Astrocyte (in vitro differentiated cells and primary cell): Measurements from ENCODE around the gene CTRB1. TPM values are rescaled to one million over a fixed set of nuclear protein-coding genes. Genes with fewer than 3 reads are reported as not detected.
A peak's percentile ranks its signal among the peaks of the same experiment; 100 is the strongest.
"Not testable (repeated sequence)": the region's sequence is repeated elsewhere in the genome, so short reads cannot be mapped to it uniquely, and the experiment has no call there.

Experiments used
- DNase-seq: peaks from one replicate; pipeline ENCODE4 v3.0.0-alpha.2; 2010; ENCODE audit warnings: low read depth
- FAIRE-seq: peaks from 2 replicates; lab custom pipeline; 2011; peaks lifted over from hg19 to GRCh38; lab: Jason Lieb, UNC
- H2AFZ ChIP-seq: 2 replicates; pipeline ENCODE4 v1.6.0; 2012; ENCODE audit warnings: low read depth, low read length, inconsistent platforms
- H3K27ac ChIP-seq: 2 replicates; pipeline ENCODE4 v1.5.1; 2011; ENCODE audit warnings: low read depth, low read length, inconsistent platforms
- H3K27me3 ChIP-seq: 2 replicates; pipeline ENCODE4 v1.6.0; 2011; ENCODE audit warnings: low read length, inconsistent platforms; ENCODE audit not compliant: insufficient read depth
- H3K36me3 ChIP-seq: 2 replicates; pipeline ENCODE4 v1.5.1; 2011; ENCODE audit warnings: low read length, inconsistent platforms; ENCODE audit not compliant: insufficient read depth
- H3K4me1 ChIP-seq: 2 replicates; pipeline ENCODE4 v1.5.1; 2011; ENCODE audit warnings: low read length, inconsistent platforms; ENCODE audit not compliant: insufficient read depth
- H3K4me2 ChIP-seq: 2 replicates; pipeline ENCODE4 v1.6.0; 2012; ENCODE audit warnings: low read length, inconsistent platforms
- H3K4me3 ChIP-seq: 2 replicates; pipeline ENCODE4 v1.5.1; 2011; ENCODE audit warnings: low read depth, mild to moderate bottlenecking, low read length, inconsistent platforms; ENCODE audit not compliant: insufficient read depth
- H3K79me2 ChIP-seq: 2 replicates; pipeline ENCODE4 v1.6.0; 2012; ENCODE audit warnings: mild to moderate bottlenecking, low read length, inconsistent platforms; ENCODE audit not compliant: insufficient read depth
- H3K9ac ChIP-seq: 2 replicates; pipeline ENCODE4 v1.6.0; 2012; ENCODE audit warnings: mild to moderate bottlenecking, low read length, inconsistent platforms
- H3K9me3 ChIP-seq: 2 replicates; pipeline ENCODE4 v1.5.1; 2012; ENCODE audit warnings: low read depth, mild to moderate bottlenecking, low read length, inconsistent platforms; ENCODE audit not compliant: insufficient read depth
- H4K20me1 ChIP-seq: 2 replicates; pipeline ENCODE4 v1.6.0; 2012; ENCODE audit warnings: low read length, inconsistent platforms; ENCODE audit not compliant: insufficient read depth
- H3K27ac Mint-ChIP-seq: one replicate; pipeline ENCODE4 v1.8.0; 2021; ENCODE audit warnings: mild to moderate bottlenecking, mixed read lengths; ENCODE audit not compliant: unreplicated experiment
- H3K27me3 Mint-ChIP-seq: one replicate; pipeline ENCODE4 v1.8.0; 2021; ENCODE audit warnings: low read depth, mixed read lengths; ENCODE audit not compliant: unreplicated experiment
- H3K36me3 Mint-ChIP-seq: one replicate; pipeline ENCODE4 v1.8.0; 2021; ENCODE audit warnings: low read depth, mixed read lengths; ENCODE audit not compliant: unreplicated experiment
- H3K4me1 Mint-ChIP-seq: one replicate; pipeline ENCODE4 v1.8.0; 2021; ENCODE audit warnings: low read depth, mixed read lengths; ENCODE audit not compliant: unreplicated experiment
- H3K4me3 Mint-ChIP-seq: one replicate; pipeline ENCODE4 v1.8.0; 2021; ENCODE audit warnings: mild to moderate bottlenecking, moderate library complexity, mixed read lengths; ENCODE audit not compliant: unreplicated experiment
- H3K9me3 Mint-ChIP-seq: one replicate; pipeline ENCODE4 v1.8.0; 2021; ENCODE audit warnings: mild to moderate bottlenecking, mixed read lengths; ENCODE audit not compliant: unreplicated experiment
- EZH2 ChIP-seq: IDR thresholded peaks from 2 replicates; pipeline ENCODE4 v1.6.1; 2012; ENCODE audit warnings: mild to moderate bottlenecking, low read length, inconsistent platforms; ENCODE audit not compliant: insufficient read depth
- total RNA-seq: library from RNA; stranded (reverse); gene quantifications from 2 replicates; pipeline ENCODE4 v1.2.1, GENCODE V29; 2021
- TF ChIP-seq, protein P1 (sequence below): IDR thresholded peaks from 2 replicates; pipeline ENCODE4 v1.5.1; 2011; ENCODE audit warnings: low read depth, mild to moderate bottlenecking, inconsistent platforms, low read length, moderate library complexity; ENCODE audit not compliant: insufficient read depth

The CTRB1 gene
- total RNA-seq, 1 donor from 2014 or later = not detected

GRCh38 chr16:75271441-75272096 is 52.8 kb downstream of the CTRB1 start:
- H3K27me3 Mint-ChIP-seq = no peaks in the 10 kb centered on the region
- Histone ChIP-seq H2AFZ (no peak overlapping the region), H3K4me1 (peaks cover 20% of the 10 kb centered on the region), H3K27ac (no peak overlapping the region), H3K36me3 (no peaks in the 10 kb centered on the region), H3K27me3 (no peaks in the 10 kb centered on the region), H4K20me1 (no peaks in the 10 kb centered on the region), H3K9ac (no peak overlapping the region), H3K9me3 (no peaks in the 10 kb centered on the region), H3K4me3 (no peak overlapping the region), H3K79me2 (peaks cover under 1% of the 10 kb centered on the region), H3K4me2 (peak overlapping the region; percentile 63)
- H3K4me3 Mint-ChIP-seq = no peak overlapping the region
- H3K36me3 Mint-ChIP-seq = no peaks in the 10 kb centered on the region
- DNase-seq (no peak), FAIRE-seq (no peak)
- H3K27ac Mint-ChIP-seq = no peak overlapping the region
- H3K4me1 Mint-ChIP-seq = peaks cover 5% of the 10 kb centered on the region
- TF ChIP-seq, protein P1, sequence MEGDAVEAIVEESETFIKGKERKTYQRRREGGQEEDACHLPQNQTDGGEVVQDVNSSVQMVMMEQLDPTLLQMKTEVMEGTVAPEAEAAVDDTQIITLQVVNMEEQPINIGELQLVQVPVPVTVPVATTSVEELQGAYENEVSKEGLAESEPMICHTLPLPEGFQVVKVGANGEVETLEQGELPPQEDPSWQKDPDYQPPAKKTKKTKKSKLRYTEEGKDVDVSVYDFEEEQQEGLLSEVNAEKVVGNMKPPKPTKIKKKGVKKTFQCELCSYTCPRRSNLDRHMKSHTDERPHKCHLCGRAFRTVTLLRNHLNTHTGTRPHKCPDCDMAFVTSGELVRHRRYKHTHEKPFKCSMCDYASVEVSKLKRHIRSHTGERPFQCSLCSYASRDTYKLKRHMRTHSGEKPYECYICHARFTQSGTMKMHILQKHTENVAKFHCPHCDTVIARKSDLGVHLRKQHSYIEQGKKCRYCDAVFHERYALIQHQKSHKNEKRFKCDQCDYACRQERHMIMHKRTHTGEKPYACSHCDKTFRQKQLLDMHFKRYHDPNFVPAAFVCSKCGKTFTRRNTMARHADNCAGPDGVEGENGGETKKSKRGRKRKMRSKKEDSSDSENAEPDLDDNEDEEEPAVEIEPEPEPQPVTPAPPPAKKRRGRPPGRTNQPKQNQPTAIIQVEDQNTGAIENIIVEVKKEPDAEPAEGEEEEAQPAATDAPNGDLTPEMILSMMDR = no peak
- TF ChIP-seq EZH2 = no peak
- H3K9me3 Mint-ChIP-seq = no peaks in the 10 kb centered on the region

GRCh38 chr16:75272097-75272551 is 53.3 kb downstream of the CTRB1 start:
- no peak for FAIRE-seq
- no peaks in the 10 kb centered on the region for H3K79me2 ChIP-seq
- peaks cover 19% of the 10 kb centered on the region for H3K4me1 ChIP-seq
- H4K20me1 ChIP-seq = no peaks in the 10 kb centered on the region
- DNase-seq = no peak
- H3K4me3 ChIP-seq = no peak overlapping the region
- no peak overlapping the region for H3K9ac ChIP-seq
- H3K27ac Mint-ChIP-seq = no peak overlapping the region
- H3K27ac ChIP-seq = no peak overlapping the region
- no peak overlapping the region for H2AFZ ChIP-seq
- H3K27me3 Mint-ChIP-seq = no peaks in the 10 kb centered on the region
- H3K9me3 ChIP-seq = no peaks in the 10 kb centered on the region
- H3K9me3 Mint-ChIP-seq = no peaks in the 10 kb centered on the region
- H3K27me3 ChIP-seq = no peaks in the 10 kb centered on the region
- no peaks in the 10 kb centered on the region for H3K36me3 Mint-ChIP-seq
- H3K4me1 Mint-ChIP-seq = peaks cover 5% of the 10 kb centered on the region
- TF ChIP-seq EZH2 = no peak
- TF ChIP-seq, protein P1 = no peak
- H3K4me3 Mint-ChIP-seq = no peak overlapping the region
- peak overlapping the region; percentile 63 for H3K4me2 ChIP-seq
- no peaks in the 10 kb centered on the region for H3K36me3 ChIP-seq

DNA sequence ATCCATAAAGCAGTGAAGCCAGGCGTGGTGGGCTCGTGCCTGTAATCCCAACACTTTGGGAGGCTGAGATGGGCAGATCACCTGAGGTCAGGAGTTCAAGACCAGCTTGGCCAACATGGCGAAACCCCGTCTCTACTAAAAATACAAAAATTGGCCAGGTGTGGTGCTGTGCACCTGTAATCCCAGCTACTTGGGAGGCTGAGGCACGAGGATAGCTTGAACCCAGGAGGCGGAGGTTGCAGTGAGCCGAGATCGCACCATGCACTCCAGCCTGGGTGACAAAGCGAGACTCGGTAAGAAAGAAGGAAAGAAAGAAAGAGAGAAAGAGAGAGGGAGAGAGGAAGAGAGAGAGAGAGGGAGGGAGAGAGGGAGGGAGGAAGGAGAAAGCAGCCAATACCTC is 53.8 kb downstream of the CTRB1 start:
- H3K4me3 Mint-ChIP-seq, H3K27ac ChIP-seq, H3K4me2 ChIP-seq, H3K27me3 Mint-ChIP-seq, H3K79me2 ChIP-seq, H2AFZ ChIP-seq, H3K9ac ChIP-seq, H3K27ac Mint-ChIP-seq, H3K36me3 Mint-ChIP-seq, FAIRE-seq, H3K4me1 Mint-ChIP-seq, H3K9me3 Mint-ChIP-seq, H3K9me3 ChIP-seq, DNase-seq, H3K4me3 ChIP-seq, H3K27me3 ChIP-seq, H3K36me3 ChIP-seq, H4K20me1 ChIP-seq: not testable (repeated sequence)
- H3K4me1 ChIP-seq = peaks cover 19% of the 10 kb centered on the region
